HG02943 (cell line): ENCODE measurements around the gene CABS1.

Experiments used
- ATAC-seq: cut with Tn5 transposase; IDR thresholded peaks from one replicate; pipeline ENCODE4 v1.9.1; 2021; ENCODE audit warnings: mild to moderate bottlenecking, low read depth, moderate library complexity; ENCODE audit not compliant: unreplicated experiment

Gene CABS1

GRCh38 chr4:70334681-70335080, at the start of gene CABS1:
Gene CABS1 (plus strand): TSS chr4:70334981. CDS start chr4:70335040, 59 bp downstream.
- no peak for ATAC-seq

- no peak for ATAC-seq
Measured at GRCh38 chr4:70288651-70289050, 46.1 kb upstream of the CABS1 start.

- ATAC-seq: no peak
Measured at GRCh38 chr4:70291341-70291740, 43.4 kb upstream of the CABS1 start.

- no peak for ATAC-seq
Measured at GRCh38 chr4:70297576-70297975, 37.2 kb upstream of the CABS1 start.

GRCh38 chr4:70298051-70298450, 36.7 kb upstream of the CABS1 start:
- ATAC-seq: no peak

GRCh38 chr4:70299643-70300042, 35.1 kb upstream of the CABS1 start:
- no peak for ATAC-seq

GRCh38 chr4:70300215-70300614, 34.6 kb upstream of the CABS1 start:
- no peak for ATAC-seq

GRCh38 chr4:70303090-70303489, 31.7 kb upstream of the CABS1 start:
- ATAC-seq: no peak

- no peak for ATAC-seq
Measured at GRCh38 chr4:70305601-70306000, 29.2 kb upstream of the CABS1 start.

- ATAC-seq: no peak
Measured at GRCh38 chr4:70306076-70306475, 28.7 kb upstream of the CABS1 start.

GRCh38 chr4:70313736-70314135, 21.0 kb upstream of the CABS1 start:
- ATAC-seq: no peak

- ATAC-seq: no peak
Measured at GRCh38 chr4:70315928-70316327, 18.9 kb upstream of the CABS1 start.

- no peak for ATAC-seq
Measured at GRCh38 chr4:70326052-70326451, 8.7 kb upstream of the CABS1 start.

GRCh38 chr4:70336043-70336442, 1.3 kb downstream of the CABS1 start:
- no peak for ATAC-seq

GRCh38 chr4:70337886-70338420, 3.2 kb downstream of the CABS1 start:
- no peak for ATAC-seq

GRCh38 chr4:70356185-70356584, 21.4 kb downstream of the CABS1 start:
- ATAC-seq: no peak

- ATAC-seq: no peak
Measured at GRCh38 chr4:70359115-70359661, 24.4 kb downstream of the CABS1 start.

- ATAC-seq: no peak
Measured at GRCh38 chr4:70360460-70360859, 25.7 kb downstream of the CABS1 start, which contains the start of gene SMR3A. Gene SMR3A (plus strand): TSS chr4:70360760. CDS start chr4:70362116, 1,356 bp downstream.

- no peak for ATAC-seq
Measured at GRCh38 chr4:70364002-70364401, 29.2 kb downstream of the CABS1 start.

GRCh38 chr4:70365479-70365878, 30.7 kb downstream of the CABS1 start:
- ATAC-seq: no peak

- no peak for ATAC-seq
Measured at GRCh38 chr4:70367813-70368212, 33.0 kb downstream of the CABS1 start.

GRCh38 chr4:70371987-70372386, 37.2 kb downstream of the CABS1 start:
- ATAC-seq: no peak

GRCh38 chr4:70372760-70373159, 38.0 kb downstream of the CABS1 start:
- no peak for ATAC-seq
